WTC11 (cell line): Measurements from ENCODE around the gene PLPPR5. TPM values are rescaled to one million over a fixed set of nuclear protein-coding genes. Genes with fewer than 3 reads are reported as not detected.

Experiments used
- ATAC-seq: fragments of 200-7000 bp; cut with Tn5 transposase; 2 replicates; pipeline ENCODE4 v1.10.0; 2021; ENCODE audit warnings: mild to moderate bottlenecking, moderate library complexity
- CTCF ChIA-PET: fragments of 300-600 bp; sonication (Branson Sonifier 250); formaldehyde crosslinking; loops from one replicate; lab custom pipeline; 2021; ENCODE audit warnings: antibody characterized with exemption; lab: Charles Lee
- POLR2A ChIA-PET: fragments of 350-600 bp; sonication (Branson Sonifier 250); formaldehyde crosslinking; loops from one replicate; lab custom pipeline; 2021; ENCODE audit warnings: antibody characterized with exemption; lab: Charles Lee
- DNase-seq: peaks from one replicate; pipeline ENCODE4 v3.0.0; 2021; ENCODE audit warnings: low spot score
- H3K27ac Mint-ChIP-seq: 2 replicates; pipeline ENCODE4 v1.8.0; 2021; ENCODE audit warnings: mixed read lengths
- H3K27me3 Mint-ChIP-seq: 2 replicates; pipeline ENCODE4 v1.8.0; 2021; ENCODE audit warnings: low read depth, mild to moderate bottlenecking, moderate library complexity, mixed read lengths
- H3K36me3 Mint-ChIP-seq: 2 replicates; pipeline ENCODE4 v1.8.0; 2021; ENCODE audit warnings: mixed read lengths
- H3K4me1 Mint-ChIP-seq: 2 replicates; pipeline ENCODE4 v1.8.0; 2022; ENCODE audit warnings: mixed read lengths
- H3K4me3 Mint-ChIP-seq: 2 replicates; pipeline ENCODE4 v1.8.0; 2021; ENCODE audit warnings: mild to moderate bottlenecking, moderate library complexity, mixed read lengths
- H3K9me3 Mint-ChIP-seq: 2 replicates; pipeline ENCODE4 v1.8.0; 2021; ENCODE audit warnings: mixed read lengths
- AFF4 ChIP-seq: sonication (generic); formaldehyde crosslinking; IDR thresholded peaks from 2 replicates; pipeline ENCODE4 v1.8.1; 2023; ENCODE audit warnings: mild to moderate bottlenecking, missing genetic modification reagents, borderline replicate concordance
- ATF2 ChIP-seq: sonication (generic); formaldehyde crosslinking; IDR thresholded peaks from 2 replicates; pipeline ENCODE4 v1.8.1; 2022; ENCODE audit warnings: low read depth, missing genetic modification reagents, borderline replicate concordance
- ATF3 ChIP-seq: sonication (generic); formaldehyde crosslinking; conservative IDR thresholded peaks from 2 replicates; pipeline ENCODE4 v1.8.1; 2022; ENCODE audit warnings: mild to moderate bottlenecking, missing genetic modification reagents
- ELF4 ChIP-seq: sonication (generic); formaldehyde crosslinking; IDR thresholded peaks from 2 replicates; pipeline ENCODE4 v1.8.1; 2022; ENCODE audit warnings: low read depth, mild to moderate bottlenecking, moderate library complexity, missing genetic modification reagents
- GABPB1 ChIP-seq: sonication (generic); formaldehyde crosslinking; IDR thresholded peaks from 2 replicates; pipeline ENCODE4 v1.8.1; 2023; ENCODE audit warnings: mild to moderate bottlenecking, missing genetic modification reagents
- GTF2I ChIP-seq: fragments of 250-450 bp; sonication (Bioruptor Pico); conservative IDR thresholded peaks from 2 replicates; pipeline ENCODE4 v1.4.0; 2021; ENCODE audit warnings: mild to moderate bottlenecking
- MXD4 ChIP-seq: fragments of 250-450 bp; sonication (Bioruptor Pico); IDR thresholded peaks from 2 replicates; pipeline ENCODE4 v1.8.0; 2021; ENCODE audit warnings: mild to moderate bottlenecking, moderate library complexity, borderline replicate concordance
- NR2C2 ChIP-seq: sonication (generic); formaldehyde crosslinking; IDR thresholded peaks from 2 replicates; pipeline ENCODE4 v1.8.0; 2022; ENCODE audit warnings: mild to moderate bottlenecking, missing genetic modification reagents
- NR3C1 ChIP-seq: sonication (generic); formaldehyde crosslinking; conservative IDR thresholded peaks from 2 replicates; pipeline ENCODE4 v1.8.1; 2023; ENCODE audit warnings: low read depth, mild to moderate bottlenecking, missing genetic modification reagents
- SOX15 ChIP-seq: fragments of 250-450 bp; sonication (Bioruptor Pico); IDR thresholded peaks from 2 replicates; pipeline ENCODE4 v1.9.0; 2021; ENCODE audit warnings: mild to moderate bottlenecking
- STAT6 ChIP-seq: sonication (generic); formaldehyde crosslinking; conservative IDR thresholded peaks from 2 replicates; pipeline ENCODE4 v1.8.1; 2023; ENCODE audit warnings: mild to moderate bottlenecking, low read depth, missing genetic modification reagents, moderate library complexity
- TCF7 ChIP-seq: sonication (generic); formaldehyde crosslinking; IDR thresholded peaks from 2 replicates; pipeline ENCODE4 v1.8.0; 2022; ENCODE audit warnings: mild to moderate bottlenecking, low read depth, missing genetic modification reagents, moderate library complexity
- ZBTB21 ChIP-seq: sonication (generic); formaldehyde crosslinking; IDR thresholded peaks from 2 replicates; pipeline ENCODE4 v1.8.1; 2023; ENCODE audit warnings: mild to moderate bottlenecking, missing genetic modification reagents, borderline replicate concordance
- ZNF317 ChIP-seq: sonication (generic); formaldehyde crosslinking; IDR thresholded peaks from 2 replicates; pipeline ENCODE4 v1.8.1; 2023; ENCODE audit warnings: low read depth, mild to moderate bottlenecking, moderate library complexity, missing genetic modification reagents, borderline replicate concordance
- ZNF671 ChIP-seq: fragments of 250-450 bp; sonication (Bioruptor Pico); IDR thresholded peaks from 2 replicates; pipeline ENCODE4 v1.8.0; 2021; ENCODE audit warnings: mild to moderate bottlenecking
- total RNA-seq: library from RNA; stranded (reverse); gene quantifications from 3 replicates; pipeline ENCODE4 v1.2.3, GENCODE V29; 2021
- TF ChIP-seq, protein P1 (sequence below): fragments of 250-450 bp; sonication (Bioruptor Pico); IDR thresholded peaks from 2 replicates; pipeline ENCODE4 v2.1.2; 2022; ENCODE audit warnings: mild to moderate bottlenecking, moderate library complexity
- TF ChIP-seq, protein P2 (sequence below): sonication (generic); formaldehyde crosslinking; IDR thresholded peaks from 2 replicates; pipeline ENCODE4 v1.8.0; 2023; ENCODE audit warnings: mild to moderate bottlenecking, missing genetic modification reagents
- TF ChIP-seq, protein P3 (sequence below): sonication (generic); formaldehyde crosslinking; IDR thresholded peaks from 2 replicates; pipeline ENCODE4 v1.8.1; 2023; ENCODE audit warnings: mild to moderate bottlenecking, missing genetic modification reagents, moderate library complexity
- TF ChIP-seq, protein P4 (sequence below): sonication (generic); formaldehyde crosslinking; IDR thresholded peaks from 2 replicates; pipeline ENCODE4 v1.8.0; 2022; ENCODE audit warnings: mild to moderate bottlenecking, missing genetic modification reagents

The PLPPR5 gene
- total RNA-seq, 1 experiment from 2014 or later: 1.6 TPM

DNA sequence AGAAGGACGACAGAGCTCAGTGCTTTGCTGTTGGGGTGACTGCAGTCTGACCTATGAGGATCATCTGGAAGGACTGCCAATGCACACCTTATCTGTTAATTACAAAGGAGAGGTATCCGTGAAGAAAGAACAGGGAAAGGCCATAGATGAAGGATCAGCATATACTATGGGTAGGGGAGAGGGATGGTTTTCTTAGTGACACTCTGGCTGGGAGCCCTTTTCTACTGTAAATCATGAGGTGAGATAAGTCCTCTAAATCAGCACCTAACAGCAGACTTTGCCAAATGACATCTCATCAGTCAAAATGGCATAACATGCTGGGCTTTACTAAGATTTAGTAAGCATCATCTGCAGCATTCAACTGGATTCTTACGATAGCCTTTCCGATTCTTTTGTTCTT lies 100.0 kb downstream of the PLPPR5 start (continued):
- TF ChIP-seq ATF2: no peak
- TF ChIP-seq, all 79 proteins: peak for 0

GRCh38 chr1:98903726-98904125 lies 100.9 kb downstream of the PLPPR5 start:
- DNase-seq: no peak
- no peak overlapping the region for H3K27ac Mint-ChIP-seq

GRCh38 chr1:98903261-98903660 lies 101.4 kb downstream of the PLPPR5 start:
- no peak overlapping the region for H3K4me3 Mint-ChIP-seq
- CTCF ChIA-PET: no interaction called here
- no peak overlapping the region for H3K27ac Mint-ChIP-seq
- POLR2A ChIA-PET: no interaction called here
- DNase-seq (no peak), ATAC-seq (no peak)
- no peaks in the 10 kb centered on the region for H3K27me3 Mint-ChIP-seq
- peaks cover 2% of the 10 kb centered on the region; the same call in 1 of the 2 replicates for H3K36me3 Mint-ChIP-seq
- H3K9me3 Mint-ChIP-seq: no peaks in the 10 kb centered on the region
- 0 out of 2 replicates have a peak, but pooled peaks cover 2% of the 10 kb centered on the region for H3K4me1 Mint-ChIP-seq
- TF ChIP-seq ZNF317 (CRISPR knock-in tag) (no peak), AFF4 (CRISPR knock-in tag) (no peak), ELF4 (no peak), ZNF671 (CRISPR knock-in tag) (no peak), STAT6 (CRISPR knock-in tag) (no peak), GABPB1 (CRISPR knock-in tag) (no peak), TCF7 (CRISPR knock-in tag) (no peak), ATF3 (CRISPR knock-in tag) (no peak), MXD4 (CRISPR knock-in tag) (no peak), SOX15 (CRISPR knock-in tag) (no peak), ZBTB21 (CRISPR knock-in tag) (no peak)
- TF ChIP-seq, protein P1, sequence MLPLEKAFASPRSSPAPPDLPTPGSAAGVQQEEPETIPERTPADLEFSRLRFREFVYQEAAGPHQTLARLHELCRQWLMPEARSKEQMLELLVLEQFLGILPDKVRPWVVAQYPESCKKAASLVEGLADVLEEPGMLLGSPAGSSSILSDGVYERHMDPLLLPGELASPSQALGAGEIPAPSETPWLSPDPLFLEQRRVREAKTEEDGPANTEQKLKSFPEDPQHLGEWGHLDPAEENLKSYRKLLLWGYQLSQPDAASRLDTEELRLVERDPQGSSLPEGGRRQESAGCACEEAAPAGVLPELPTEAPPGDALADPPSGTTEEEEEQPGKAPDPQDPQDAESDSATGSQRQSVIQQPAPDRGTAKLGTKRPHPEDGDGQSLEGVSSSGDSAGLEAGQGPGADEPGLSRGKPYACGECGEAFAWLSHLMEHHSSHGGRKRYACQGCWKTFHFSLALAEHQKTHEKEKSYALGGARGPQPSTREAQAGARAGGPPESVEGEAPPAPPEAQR: no peak
- TF ChIP-seq, protein P2, sequence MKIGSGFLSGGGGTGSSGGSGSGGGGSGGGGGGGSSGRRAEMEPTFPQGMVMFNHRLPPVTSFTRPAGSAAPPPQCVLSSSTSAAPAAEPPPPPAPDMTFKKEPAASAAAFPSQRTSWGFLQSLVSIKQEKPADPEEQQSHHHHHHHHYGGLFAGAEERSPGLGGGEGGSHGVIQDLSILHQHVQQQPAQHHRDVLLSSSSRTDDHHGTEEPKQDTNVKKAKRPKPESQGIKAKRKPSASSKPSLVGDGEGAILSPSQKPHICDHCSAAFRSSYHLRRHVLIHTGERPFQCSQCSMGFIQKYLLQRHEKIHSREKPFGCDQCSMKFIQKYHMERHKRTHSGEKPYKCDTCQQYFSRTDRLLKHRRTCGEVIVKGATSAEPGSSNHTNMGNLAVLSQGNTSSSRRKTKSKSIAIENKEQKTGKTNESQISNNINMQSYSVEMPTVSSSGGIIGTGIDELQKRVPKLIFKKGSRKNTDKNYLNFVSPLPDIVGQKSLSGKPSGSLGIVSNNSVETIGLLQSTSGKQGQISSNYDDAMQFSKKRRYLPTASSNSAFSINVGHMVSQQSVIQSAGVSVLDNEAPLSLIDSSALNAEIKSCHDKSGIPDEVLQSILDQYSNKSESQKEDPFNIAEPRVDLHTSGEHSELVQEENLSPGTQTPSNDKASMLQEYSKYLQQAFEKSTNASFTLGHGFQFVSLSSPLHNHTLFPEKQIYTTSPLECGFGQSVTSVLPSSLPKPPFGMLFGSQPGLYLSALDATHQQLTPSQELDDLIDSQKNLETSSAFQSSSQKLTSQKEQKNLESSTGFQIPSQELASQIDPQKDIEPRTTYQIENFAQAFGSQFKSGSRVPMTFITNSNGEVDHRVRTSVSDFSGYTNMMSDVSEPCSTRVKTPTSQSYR (CRISPR knock-in tag): no peak
- TF ChIP-seq, protein P3, sequence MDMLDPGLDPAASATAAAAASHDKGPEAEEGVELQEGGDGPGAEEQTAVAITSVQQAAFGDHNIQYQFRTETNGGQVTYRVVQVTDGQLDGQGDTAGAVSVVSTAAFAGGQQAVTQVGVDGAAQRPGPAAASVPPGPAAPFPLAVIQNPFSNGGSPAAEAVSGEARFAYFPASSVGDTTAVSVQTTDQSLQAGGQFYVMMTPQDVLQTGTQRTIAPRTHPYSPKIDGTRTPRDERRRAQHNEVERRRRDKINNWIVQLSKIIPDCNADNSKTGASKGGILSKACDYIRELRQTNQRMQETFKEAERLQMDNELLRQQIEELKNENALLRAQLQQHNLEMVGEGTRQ (CRISPR knock-in tag): no peak
- TF ChIP-seq, protein P4, sequence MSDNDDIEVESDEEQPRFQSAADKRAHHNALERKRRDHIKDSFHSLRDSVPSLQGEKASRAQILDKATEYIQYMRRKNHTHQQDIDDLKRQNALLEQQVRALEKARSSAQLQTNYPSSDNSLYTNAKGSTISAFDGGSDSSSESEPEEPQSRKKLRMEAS (CRISPR knock-in tag): no peak

More at GRCh38 chr1:98903726-98904125, 100.9 kb downstream of the PLPPR5 start:
- TF ChIP-seq GTF2I (CRISPR knock-in tag): no peak
- TF ChIP-seq NR3C1: no peak
- TF ChIP-seq, protein P3 (CRISPR knock-in tag): no peak
- no peak for TF ChIP-seq NR2C2
- no peak for ATAC-seq
- Mint-ChIP-seq H3K9me3 (no peaks in the 10 kb centered on the region), H3K4me1 (0 out of 2 replicates have a peak, but pooled peaks cover 2% of the 10 kb centered on the region), H3K36me3 (peaks cover 2% of the 10 kb centered on the region; the same call in 1 of the 2 replicates), H3K4me3 (no peak overlapping the region), H3K27me3 (no peaks in the 10 kb centered on the region)
- ChIA-PET POLR2A (no interaction called here), CTCF (no interaction called here)
